Astrocyte (in vitro differentiated cells and primary cell): Measurements from ENCODE around the gene BTRC. TPM values are rescaled to one million over a fixed set of nuclear protein-coding genes. Genes with fewer than 3 reads are reported as not detected.
"Not testable (repeated sequence)": the region's sequence is repeated elsewhere in the genome, so short reads cannot be mapped to it uniquely, and the experiment has no call there.

Source experiments
- DNase-seq: peaks from one replicate; pipeline ENCODE4 v3.0.0-alpha.2; 2010; ENCODE audit warnings: low read depth
- FAIRE-seq: peaks from 2 replicates; lab custom pipeline; 2011; peaks lifted over from hg19 to GRCh38; lab: Jason Lieb, UNC
- H2AFZ ChIP-seq: 2 replicates; pipeline ENCODE4 v1.6.0; 2012; ENCODE audit warnings: low read depth, low read length, inconsistent platforms
- H3K27ac ChIP-seq: 2 replicates; pipeline ENCODE4 v1.5.1; 2011; ENCODE audit warnings: low read depth, low read length, inconsistent platforms
- H3K27me3 ChIP-seq: 2 replicates; pipeline ENCODE4 v1.6.0; 2011; ENCODE audit warnings: low read length, inconsistent platforms; ENCODE audit not compliant: insufficient read depth
- H3K36me3 ChIP-seq: 2 replicates; pipeline ENCODE4 v1.5.1; 2011; ENCODE audit warnings: low read length, inconsistent platforms; ENCODE audit not compliant: insufficient read depth
- H3K4me1 ChIP-seq: 2 replicates; pipeline ENCODE4 v1.5.1; 2011; ENCODE audit warnings: low read length, inconsistent platforms; ENCODE audit not compliant: insufficient read depth
- H3K4me2 ChIP-seq: 2 replicates; pipeline ENCODE4 v1.6.0; 2012; ENCODE audit warnings: low read length, inconsistent platforms
- H3K4me3 ChIP-seq: 2 replicates; pipeline ENCODE4 v1.5.1; 2011; ENCODE audit warnings: low read depth, mild to moderate bottlenecking, low read length, inconsistent platforms; ENCODE audit not compliant: insufficient read depth
- H3K79me2 ChIP-seq: 2 replicates; pipeline ENCODE4 v1.6.0; 2012; ENCODE audit warnings: mild to moderate bottlenecking, low read length, inconsistent platforms; ENCODE audit not compliant: insufficient read depth
- H3K9ac ChIP-seq: 2 replicates; pipeline ENCODE4 v1.6.0; 2012; ENCODE audit warnings: mild to moderate bottlenecking, low read length, inconsistent platforms
- H3K9me3 ChIP-seq: 2 replicates; pipeline ENCODE4 v1.5.1; 2012; ENCODE audit warnings: low read depth, mild to moderate bottlenecking, low read length, inconsistent platforms; ENCODE audit not compliant: insufficient read depth
- H4K20me1 ChIP-seq: 2 replicates; pipeline ENCODE4 v1.6.0; 2012; ENCODE audit warnings: low read length, inconsistent platforms; ENCODE audit not compliant: insufficient read depth
- H3K27ac Mint-ChIP-seq: one replicate; pipeline ENCODE4 v1.8.0; 2021; ENCODE audit warnings: mild to moderate bottlenecking, mixed read lengths; ENCODE audit not compliant: unreplicated experiment
- H3K27me3 Mint-ChIP-seq: one replicate; pipeline ENCODE4 v1.8.0; 2021; ENCODE audit warnings: low read depth, mixed read lengths; ENCODE audit not compliant: unreplicated experiment
- H3K36me3 Mint-ChIP-seq: one replicate; pipeline ENCODE4 v1.8.0; 2021; ENCODE audit warnings: low read depth, mixed read lengths; ENCODE audit not compliant: unreplicated experiment
- H3K4me1 Mint-ChIP-seq: one replicate; pipeline ENCODE4 v1.8.0; 2021; ENCODE audit warnings: low read depth, mixed read lengths; ENCODE audit not compliant: unreplicated experiment
- H3K4me3 Mint-ChIP-seq: one replicate; pipeline ENCODE4 v1.8.0; 2021; ENCODE audit warnings: mild to moderate bottlenecking, moderate library complexity, mixed read lengths; ENCODE audit not compliant: unreplicated experiment
- H3K9me3 Mint-ChIP-seq: one replicate; pipeline ENCODE4 v1.8.0; 2021; ENCODE audit warnings: mild to moderate bottlenecking, mixed read lengths; ENCODE audit not compliant: unreplicated experiment
- CTCF ChIP-seq: IDR thresholded peaks from 2 replicates; pipeline ENCODE4 v1.5.1; 2011; ENCODE audit warnings: low read depth, mild to moderate bottlenecking, inconsistent platforms, low read length, moderate library complexity; ENCODE audit not compliant: insufficient read depth
- EZH2 ChIP-seq: IDR thresholded peaks from 2 replicates; pipeline ENCODE4 v1.6.1; 2012; ENCODE audit warnings: mild to moderate bottlenecking, low read length, inconsistent platforms; ENCODE audit not compliant: insufficient read depth
- total RNA-seq: library from RNA; stranded (reverse); gene quantifications from 2 replicates; pipeline ENCODE4 v1.2.1, GENCODE V29; 2021

BTRC gene
- total RNA-seq, 1 donor from 2014 or later, result 33.3 TPM

GRCh38 chr10:101323495-101323894 lies 30.5 kb upstream of the BTRC start:
- Histone ChIP-seq H3K4me2 (no peak overlapping the region), H3K27me3 (peaks cover 32% of the 10 kb centered on the region), H4K20me1 (no peaks in the 10 kb centered on the region), H3K79me2 (no peaks in the 10 kb centered on the region), H3K9me3 (no peaks in the 10 kb centered on the region), H3K27ac (no peak overlapping the region), H3K4me3 (no peak overlapping the region), H3K4me1 (no peaks in the 10 kb centered on the region), H3K36me3 (no peaks in the 10 kb centered on the region), H3K9ac (no peak overlapping the region), H2AFZ (no peak overlapping the region)
- Mint-ChIP-seq H3K9me3 (peaks cover 4% of the 10 kb centered on the region), H3K4me1 (peaks cover 6% of the 10 kb centered on the region), H3K27me3 (peaks cover 31% of the 10 kb centered on the region), H3K36me3 (no peaks in the 10 kb centered on the region), H3K27ac (no peak overlapping the region), H3K4me3 (no peak overlapping the region)
- no peak for TF ChIP-seq CTCF
- no peak for TF ChIP-seq EZH2
- DNase-seq (no peak), FAIRE-seq (no peak)

- DNase-seq, H3K4me3 ChIP-seq, H3K27ac Mint-ChIP-seq, H3K9me3 Mint-ChIP-seq, H3K36me3 Mint-ChIP-seq, H3K4me3 Mint-ChIP-seq, H3K4me1 Mint-ChIP-seq, FAIRE-seq, H4K20me1 ChIP-seq, H3K9me3 ChIP-seq, H3K27ac ChIP-seq, H3K4me2 ChIP-seq, H3K36me3 ChIP-seq, H3K79me2 ChIP-seq, H2AFZ ChIP-seq, H3K9ac ChIP-seq: not testable (repeated sequence)
- Histone ChIP-seq H3K4me1 (peaks cover 14% of the 10 kb centered on the region), H3K27me3 (peaks cover 36% of the 10 kb centered on the region)
- H3K27me3 Mint-ChIP-seq, result peaks cover 31% of the 10 kb centered on the region
Observed at GRCh38 chr10:101327454-101327853, 26.5 kb upstream of the BTRC start.

GRCh38 chr10:101329341-101330032 lies 24.5 kb upstream of the BTRC start:
- DNase-seq (no peak), FAIRE-seq (no peak)
- TF ChIP-seq EZH2 (no peak), CTCF (no peak)

More at GRCh38 chr10:101329341-101330032, 24.5 kb upstream of the BTRC start:
- H3K27me3 ChIP-seq, result peaks cover 29% of the 10 kb centered on the region
- H3K4me3 ChIP-seq, result no peak overlapping the region
- no peak overlapping the region for H3K27ac ChIP-seq
- peaks cover 14% of the 10 kb centered on the region for H3K4me1 ChIP-seq
- H2AFZ ChIP-seq, result no peak overlapping the region
- H3K9ac ChIP-seq, result no peak overlapping the region
- H3K36me3 ChIP-seq, result no peaks in the 10 kb centered on the region
- no peak overlapping the region for H3K4me3 Mint-ChIP-seq
- no peaks in the 10 kb centered on the region for H3K9me3 ChIP-seq
- H3K27me3 Mint-ChIP-seq, result peaks cover 16% of the 10 kb centered on the region
- no peak overlapping the region for H3K27ac Mint-ChIP-seq
- no peaks in the 10 kb centered on the region for H3K36me3 Mint-ChIP-seq
- H3K79me2 ChIP-seq, result no peaks in the 10 kb centered on the region
- no peaks in the 10 kb centered on the region for H4K20me1 ChIP-seq
- no peak overlapping the region for H3K4me2 ChIP-seq
- H3K4me1 Mint-ChIP-seq, result peaks cover 8% of the 10 kb centered on the region
- H3K9me3 Mint-ChIP-seq, result peaks cover 5% of the 10 kb centered on the region
